ENCODE data around the gene PRDM7.
"Not testable (repeated sequence)": the region's sequence is repeated elsewhere in the genome, so short reads cannot be mapped to it uniquely, and the experiment has no call there.

The PRDM7 gene

DNA sequence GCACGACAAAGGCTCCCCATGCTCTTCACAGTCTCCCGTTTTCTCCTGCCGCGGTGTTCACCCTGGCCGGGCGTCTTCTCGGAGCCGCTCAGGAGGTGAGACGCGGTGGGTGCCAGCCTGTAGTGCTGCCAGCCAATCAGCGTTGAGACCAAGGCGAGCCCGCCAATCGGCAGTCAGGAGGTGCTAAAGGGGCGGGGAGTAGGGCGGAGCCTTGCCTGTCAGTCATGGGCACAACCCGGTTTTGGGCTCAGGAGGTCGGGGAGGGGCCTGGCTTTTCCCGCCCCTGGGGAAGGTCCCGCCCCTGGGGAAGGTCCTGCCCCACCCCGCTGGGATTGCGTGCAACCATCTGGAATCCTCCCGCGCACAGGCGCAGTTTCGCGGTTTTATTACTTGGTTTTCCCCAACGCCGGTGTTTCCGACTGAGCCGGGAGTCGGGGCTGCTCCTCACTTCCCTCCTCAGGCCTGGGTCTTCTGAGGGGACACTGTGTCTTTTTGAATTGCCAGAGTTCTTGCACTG lies at the start of gene PRDM7:
PRDM7 (minus strand) TSS at position 92 of the 517 bp plus-strand sequence. CDS start 1,421 bp downstream, outside the sequence.
- peak; percentile 95 for DNase-seq

DNA sequence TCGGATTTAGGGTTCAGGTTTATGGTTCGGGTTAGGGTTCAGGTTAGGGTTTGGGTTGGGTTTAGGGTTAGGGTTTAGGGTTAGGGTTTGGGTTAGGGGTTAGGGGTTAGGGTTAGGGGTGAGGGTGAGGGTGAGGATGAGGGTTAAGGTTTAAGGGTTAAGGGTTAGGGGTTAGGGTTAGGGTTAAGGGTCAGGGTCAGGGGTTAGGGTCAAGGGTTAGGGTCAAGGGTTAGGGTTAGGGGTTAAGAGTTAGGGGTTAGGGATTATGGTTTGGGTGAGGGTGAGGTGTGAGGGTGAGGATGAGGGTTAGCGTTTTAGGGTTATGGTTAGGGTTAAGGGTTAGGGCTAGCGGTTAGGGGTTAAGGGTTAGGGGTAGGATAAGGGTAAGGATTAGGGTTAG lies 44.7 kb upstream of the PRDM7 start:
- DNase-seq, result not testable (repeated sequence)

DNA sequence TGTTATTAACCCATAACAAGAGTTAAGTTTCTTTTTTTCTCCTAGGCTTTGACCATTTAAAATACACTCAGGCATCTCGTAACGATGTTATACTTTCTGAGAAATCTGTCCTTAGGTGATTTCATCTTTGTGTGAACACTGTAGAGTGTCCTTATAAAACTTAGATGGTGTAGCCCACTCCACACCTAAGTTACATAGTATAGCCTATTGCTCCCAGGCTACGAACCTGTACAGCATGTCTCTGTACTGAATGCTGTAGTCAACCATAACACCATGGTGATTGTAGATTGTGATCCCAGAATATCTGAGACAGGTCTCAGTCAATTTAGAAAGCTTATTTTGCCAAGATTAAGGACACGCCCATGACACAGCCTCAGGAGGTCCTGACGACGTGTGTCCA lies 30.5 kb upstream of the PRDM7 start:
- not testable (repeated sequence) for DNase-seq

DNA sequence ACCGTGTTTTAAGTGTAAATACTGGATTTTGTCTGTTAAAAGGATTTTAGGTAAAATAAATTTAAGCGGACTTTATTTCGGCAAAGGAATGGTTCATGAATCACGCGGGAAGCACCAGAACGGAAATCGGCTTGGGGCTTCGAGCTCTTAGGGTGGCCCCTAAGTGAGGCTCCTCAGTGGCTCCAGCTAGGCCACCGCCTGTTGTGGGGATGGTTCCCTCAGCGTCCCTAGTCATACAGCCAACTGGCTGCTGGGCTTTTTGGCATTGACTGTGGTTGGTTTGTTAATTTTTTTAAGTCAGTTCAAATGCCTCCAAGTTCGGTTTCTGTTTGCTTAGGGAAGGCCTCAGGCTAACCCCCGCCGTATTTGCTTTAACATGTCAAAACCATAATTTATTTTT lies 29.9 kb upstream of the PRDM7 start:
- not testable (repeated sequence) for DNase-seq

DNA sequence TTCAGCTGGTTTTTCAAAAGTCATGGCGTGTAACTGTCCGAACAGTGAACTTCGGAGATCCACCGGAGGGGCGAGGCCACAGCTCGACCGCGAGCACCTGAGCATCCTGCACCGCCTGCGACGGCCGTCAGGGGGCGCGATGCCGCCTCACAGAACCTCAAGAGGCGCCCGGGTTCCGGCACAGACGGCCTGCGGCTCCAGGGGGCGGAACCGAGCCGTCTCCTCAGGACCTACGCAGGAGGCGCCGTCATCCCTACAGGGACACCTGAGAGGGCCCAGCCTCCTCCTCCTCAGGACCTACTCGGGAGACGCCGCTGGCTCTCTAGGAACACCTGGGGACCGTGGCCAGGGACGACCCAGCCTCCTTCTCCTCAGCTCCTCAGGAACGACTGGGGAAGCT lies 29.1 kb upstream of the PRDM7 start:
- peak; percentile 4 for DNase-seq

DNA sequence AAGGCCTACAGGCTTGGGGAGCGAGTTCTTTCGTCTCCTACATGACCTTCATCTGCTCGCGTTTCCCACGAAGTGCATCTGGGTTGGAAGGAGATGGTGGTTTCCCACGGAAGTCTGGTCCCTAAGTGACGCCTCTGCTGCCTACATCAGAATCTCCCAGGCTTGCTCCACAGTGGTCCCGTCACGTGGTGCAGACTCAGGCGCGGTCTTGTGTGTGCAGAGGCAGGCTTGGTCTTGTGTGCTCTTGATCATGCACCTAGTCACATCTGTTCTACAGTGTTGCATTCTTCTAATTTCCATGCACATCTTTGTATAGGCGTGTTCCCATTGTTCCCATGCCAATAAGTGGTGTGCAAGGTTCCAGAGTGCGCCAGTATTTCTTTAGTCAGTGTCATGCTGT lies 27.6 kb upstream of the PRDM7 start:
- not testable (repeated sequence) for DNase-seq

DNA sequence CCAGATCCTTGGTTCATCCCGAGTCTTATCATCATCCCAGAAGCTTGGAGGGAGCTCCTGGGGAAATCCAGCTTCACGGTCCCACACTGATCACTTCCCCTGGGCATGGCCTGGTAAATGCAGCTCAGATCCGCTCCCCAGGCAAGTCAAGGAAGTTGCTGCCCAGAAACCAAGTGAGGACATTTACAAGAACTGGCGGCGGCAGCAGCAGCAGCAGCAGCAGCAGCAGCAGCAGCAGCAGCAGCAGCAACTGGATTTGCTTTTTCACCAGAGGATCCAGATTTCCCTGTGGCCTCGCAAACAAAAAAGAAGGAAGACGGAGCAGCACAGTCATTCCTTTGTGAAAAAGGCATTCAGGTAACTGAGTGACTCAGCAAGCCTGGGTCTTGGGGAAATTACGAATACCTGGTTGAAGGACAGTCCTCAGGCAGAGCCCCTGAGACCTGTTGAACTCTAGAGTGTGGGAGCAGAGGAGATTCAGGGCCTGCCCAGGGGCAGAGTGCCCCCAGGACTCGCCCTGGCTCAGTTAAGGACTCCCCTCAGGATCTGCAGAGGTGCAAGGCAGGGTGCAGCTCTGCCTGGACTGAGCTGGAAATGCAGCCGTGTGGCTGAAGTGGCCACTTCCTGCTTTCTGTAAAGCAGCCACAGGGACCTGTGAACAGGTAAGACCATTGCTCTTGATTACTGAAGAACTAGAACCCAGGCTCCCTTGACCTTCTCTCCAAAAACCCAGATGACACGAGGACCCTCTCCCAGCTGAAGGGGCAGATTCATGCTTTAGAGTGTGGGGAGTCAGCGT lies 25.2 kb upstream of the PRDM7 start:
- DNase-seq, result not testable (repeated sequence)

DNA sequence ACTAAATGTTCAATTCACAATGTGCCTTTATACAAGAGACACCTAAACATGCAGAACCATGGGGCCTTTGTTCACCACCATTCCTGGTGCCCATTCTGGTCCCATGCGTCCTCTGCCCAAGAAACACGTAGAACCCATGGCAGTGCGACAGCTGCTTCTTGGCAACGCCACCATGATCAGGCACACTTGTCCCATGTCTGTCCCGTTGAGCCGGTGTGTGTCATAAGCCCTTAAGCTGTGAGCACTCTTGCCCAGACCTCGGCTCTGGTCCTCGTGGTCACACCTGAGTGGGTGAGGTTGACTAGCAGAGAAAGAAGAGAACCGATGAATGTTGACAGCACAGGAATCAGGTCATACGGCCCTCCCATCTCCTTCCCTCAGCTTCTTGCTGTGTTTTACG lies 24.2 kb upstream of the PRDM7 start:
- not testable (repeated sequence) for DNase-seq

DNA sequence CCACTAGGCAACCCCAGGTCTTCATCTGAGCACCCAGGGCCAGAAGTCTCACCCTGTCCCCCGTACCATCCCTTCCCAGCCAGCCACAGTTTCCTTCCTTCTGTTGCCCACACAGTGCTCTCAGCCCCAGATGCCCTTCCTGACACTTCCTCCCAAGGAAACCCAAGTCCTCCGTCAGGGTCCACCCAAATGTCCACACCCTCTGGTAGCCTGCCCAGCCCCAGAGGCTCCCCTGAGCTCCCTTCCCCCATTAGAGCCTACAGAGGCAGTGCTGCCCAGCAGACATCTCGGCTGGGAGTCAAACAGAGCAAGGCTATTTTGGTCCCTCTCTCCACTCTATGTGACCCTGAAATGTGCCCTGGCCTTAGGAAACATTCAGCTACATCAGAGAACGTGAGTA lies 23.7 kb upstream of the PRDM7 start:
- DNase-seq, result not testable (repeated sequence)

DNA sequence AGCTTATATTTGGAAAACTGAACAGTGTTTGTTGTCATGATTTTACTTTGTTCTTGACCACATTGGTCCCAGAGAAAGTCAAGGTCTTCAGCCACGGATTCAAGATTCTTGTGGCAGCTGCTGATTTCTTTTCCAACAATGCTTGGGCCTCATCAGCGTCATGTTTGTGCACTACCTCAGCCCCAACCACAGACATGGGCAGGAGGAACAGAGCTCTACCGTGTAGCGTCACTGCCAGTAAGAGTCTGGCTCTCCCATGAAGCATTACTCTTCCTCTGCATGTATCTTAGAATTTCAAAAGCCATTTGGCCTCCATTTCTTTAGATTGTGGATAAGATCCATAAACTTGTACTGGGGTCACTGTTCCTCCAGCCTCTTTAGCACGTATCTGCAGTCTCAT lies 23.1 kb upstream of the PRDM7 start:
- DNase-seq, result not testable (repeated sequence)

DNA sequence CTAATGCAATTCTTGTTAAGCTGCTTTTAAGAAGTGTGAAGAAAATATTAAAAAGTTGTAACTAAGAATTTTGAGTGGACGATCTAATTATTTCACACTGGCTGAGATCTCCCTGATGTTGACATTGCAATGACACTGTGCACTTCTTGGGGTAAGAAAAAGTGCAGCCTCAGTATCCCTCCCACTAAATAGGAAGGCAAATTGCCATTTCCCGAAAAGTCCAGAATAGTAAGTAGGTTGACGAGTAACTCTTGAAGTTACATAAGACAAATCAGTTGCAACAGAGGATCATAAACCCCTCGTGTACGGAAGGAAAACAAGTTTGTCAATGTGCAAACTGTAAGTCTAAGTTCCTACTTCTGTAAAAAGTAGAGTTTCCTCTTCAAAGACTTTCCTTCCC lies 21.8 kb upstream of the PRDM7 start:
- not testable (repeated sequence) for DNase-seq

DNA sequence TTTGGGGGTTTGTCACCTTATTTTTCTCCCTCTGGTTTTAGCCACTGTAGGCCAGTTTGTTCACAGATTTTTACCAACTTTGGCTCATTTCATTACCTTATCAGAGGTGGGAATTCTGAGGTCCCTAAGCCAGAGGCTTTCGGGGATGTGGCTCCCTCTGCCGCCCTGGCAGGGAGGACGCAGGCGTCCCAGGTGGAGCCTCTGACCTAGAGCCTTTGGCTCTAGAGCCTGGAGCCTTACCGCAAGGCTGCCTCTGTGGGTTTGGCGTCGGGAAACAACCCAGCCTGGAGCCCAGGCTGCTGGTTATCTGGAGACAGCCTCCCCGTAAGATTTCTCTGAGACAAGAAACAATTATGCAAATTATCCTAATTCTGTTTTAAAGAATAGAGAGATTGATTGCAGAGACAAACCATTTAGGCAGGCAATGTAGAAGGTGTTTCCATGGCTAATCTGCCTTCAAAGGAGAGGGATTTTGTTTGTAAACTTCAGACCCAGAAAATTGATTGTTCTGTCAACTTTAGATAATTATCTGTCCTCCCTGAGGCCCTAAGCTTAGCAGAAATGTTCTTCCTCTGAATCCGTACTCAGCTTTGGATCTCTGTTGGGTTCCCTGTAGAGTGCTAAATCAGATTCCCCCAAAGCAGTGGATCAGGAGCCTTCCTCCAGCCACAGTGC lies 20.0 kb upstream of the PRDM7 start:
- not testable (repeated sequence) for DNase-seq

DNA sequence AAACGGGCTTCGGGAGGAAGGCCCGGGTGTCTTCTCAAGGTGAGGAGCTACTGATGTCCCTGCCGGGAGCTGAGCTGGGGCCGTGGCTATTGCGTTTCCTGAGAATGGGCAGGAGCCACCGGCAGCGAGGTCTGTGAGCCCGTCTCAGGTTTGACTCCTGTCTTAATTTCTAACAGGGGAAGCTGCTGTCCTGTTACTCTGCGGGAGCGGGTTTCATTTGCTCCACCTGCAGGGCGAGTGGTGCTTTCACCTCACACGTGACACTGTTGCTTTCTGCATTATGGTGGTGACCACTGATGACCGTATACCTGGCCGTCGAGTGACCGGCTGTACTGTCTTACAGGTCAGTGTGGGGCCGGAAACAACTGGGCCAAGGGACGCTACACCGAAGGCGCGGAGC lies 17.7 kb upstream of the PRDM7 start:
- not testable (repeated sequence) for DNase-seq

DNA sequence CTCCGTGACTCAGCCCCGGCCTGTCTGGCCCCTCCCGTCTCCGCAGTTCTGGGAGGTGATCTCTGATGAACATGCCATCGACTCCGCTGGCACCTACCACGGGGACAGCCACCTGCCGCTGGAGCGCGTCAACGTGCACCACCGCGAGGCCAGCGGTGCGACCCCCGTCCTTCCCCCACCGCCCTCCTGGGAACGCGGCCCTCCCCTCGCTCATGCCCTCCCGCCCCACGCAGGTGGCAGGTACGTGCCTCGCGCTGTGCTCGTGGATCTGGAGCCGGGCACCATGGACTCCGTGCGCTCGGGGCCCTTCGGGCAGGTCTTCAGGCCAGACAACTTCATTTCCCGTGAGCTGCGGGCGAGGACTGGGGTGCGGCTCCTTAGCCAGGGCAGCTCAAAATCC lies 17.2 kb upstream of the PRDM7 start:
- not testable (repeated sequence) for DNase-seq

DNA sequence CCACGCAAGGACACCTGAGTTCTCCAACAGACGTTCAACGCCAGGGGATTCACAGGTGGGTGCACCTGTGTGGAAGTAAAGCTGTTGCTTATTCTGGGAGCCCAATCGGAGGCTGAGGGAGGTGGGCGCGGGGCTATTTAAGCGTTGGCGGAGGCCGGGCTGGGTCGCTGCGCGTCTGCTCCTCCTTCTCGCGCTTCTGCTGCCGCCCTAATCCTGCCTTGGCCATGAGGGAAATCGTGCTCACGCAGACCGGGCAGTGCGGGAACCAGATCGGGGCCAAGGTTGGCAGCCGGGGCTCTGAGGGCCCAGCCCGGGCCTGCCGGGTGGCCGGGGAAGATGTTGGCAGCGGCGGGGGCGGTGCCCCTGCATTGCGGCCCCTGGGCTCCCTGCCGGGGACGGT lies 16.7 kb upstream of the PRDM7 start:
- DNase-seq, result not testable (repeated sequence)

DNA sequence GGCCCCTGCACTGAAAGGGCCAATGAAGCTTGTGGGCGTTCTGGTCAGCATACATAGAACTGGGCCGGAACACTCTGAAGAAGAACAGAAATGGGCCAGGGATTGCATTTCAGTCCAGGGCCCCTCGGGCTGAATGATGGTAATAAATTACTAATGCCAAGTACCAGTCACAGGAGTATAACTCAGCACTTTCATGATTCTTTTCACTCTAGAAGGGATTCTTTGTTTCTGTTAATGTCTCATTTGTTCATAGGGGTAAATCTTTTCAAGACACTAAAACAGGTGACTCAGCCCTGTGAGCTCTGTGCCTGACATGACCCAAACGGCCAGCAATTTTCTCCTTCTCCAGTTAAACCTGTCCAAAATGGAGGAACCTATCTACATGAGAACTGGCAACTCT lies 15.7 kb upstream of the PRDM7 start:
- DNase-seq, result not testable (repeated sequence)

DNA sequence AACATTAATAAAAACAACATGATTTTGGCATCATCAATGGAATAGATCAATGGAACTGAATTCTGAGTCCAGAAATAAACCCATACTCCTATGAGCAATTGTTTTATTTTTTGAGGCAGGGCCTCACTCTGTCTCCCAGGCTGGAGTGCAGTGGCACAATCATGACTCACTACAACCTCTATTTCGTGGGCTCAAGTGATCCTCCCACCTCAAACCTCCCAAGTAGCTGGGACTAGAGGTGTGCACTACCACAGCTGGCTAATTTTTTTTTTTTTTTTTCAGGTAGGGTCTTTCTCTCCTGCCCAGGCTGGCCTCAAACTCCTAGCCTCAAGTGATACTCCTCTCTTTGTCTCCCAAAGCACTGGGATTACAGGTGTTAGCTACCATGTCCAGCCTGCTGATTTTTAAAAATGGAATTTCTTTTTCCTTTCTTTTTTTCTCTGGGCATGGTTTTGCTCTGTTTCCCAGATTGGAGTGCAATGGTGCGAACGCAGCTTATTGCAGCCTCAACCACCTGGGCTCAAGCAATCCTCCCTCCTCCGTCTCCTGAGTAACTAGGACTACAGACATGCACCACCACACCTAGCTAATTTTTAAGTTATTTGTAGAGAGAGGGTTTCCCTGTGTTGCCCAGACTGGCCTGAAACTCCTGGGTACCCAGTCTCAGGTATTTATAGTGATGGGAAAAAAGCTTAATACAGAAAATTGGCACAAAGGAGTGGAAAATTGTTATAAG lies 7.3 kb upstream of the PRDM7 start:
- no peak for DNase-seq

DNA sequence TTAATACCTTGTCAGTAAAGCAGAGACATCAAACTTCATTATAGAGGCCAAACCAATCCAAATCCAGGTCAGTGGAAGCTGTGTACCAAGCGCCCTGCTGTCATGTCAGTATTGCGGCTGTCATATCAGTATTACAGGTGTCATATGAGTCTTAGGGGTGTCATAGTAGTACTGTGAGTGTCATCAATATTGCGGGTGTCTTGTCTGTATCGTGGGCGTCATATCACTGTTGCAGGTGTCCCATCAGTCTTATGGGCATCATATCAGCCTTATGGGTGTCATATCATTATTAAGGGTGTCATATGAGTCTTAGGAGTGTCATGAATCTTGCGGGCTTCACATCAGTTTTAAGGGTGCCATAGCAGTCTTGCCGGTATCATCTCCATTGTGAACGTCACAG lies 6.0 kb upstream of the PRDM7 start:
- DNase-seq, result no peak

DNA sequence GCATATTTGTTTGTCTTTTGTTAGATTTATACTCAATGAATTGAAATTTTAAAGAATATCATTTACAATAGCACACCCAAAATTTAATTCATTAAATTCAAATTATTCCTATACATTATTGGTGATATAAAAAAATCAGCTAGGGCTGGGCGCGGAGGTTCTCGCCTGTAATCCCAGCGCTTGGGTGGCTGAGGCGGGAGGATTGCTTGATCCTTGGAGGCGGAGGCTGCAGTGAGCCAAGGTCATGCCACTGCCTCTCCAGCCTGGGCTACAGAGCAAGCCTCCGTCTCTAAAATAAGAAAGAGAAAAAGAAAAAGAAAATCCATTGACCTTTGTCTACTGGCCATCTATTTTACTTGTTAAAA lies 4.5 kb upstream of the PRDM7 start:
- DNase-seq, result no peak

DNA sequence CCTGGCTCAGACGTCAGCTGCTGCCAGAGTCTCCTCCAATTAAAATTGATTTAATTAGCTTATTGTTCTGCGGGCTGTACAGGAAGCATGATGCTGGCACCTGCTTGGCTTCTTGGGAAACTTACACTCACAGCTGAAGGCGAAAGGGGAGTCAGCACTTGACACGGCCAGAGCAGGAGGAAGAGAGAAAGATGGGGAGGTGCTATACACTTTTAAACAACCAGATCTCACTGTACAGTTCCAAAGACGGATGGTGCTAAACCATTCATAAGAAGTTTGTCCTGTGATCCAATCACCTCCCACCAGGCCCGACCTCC lies 1.4 kb upstream of the PRDM7 start:
- peak; percentile 27 for DNase-seq

DNA sequence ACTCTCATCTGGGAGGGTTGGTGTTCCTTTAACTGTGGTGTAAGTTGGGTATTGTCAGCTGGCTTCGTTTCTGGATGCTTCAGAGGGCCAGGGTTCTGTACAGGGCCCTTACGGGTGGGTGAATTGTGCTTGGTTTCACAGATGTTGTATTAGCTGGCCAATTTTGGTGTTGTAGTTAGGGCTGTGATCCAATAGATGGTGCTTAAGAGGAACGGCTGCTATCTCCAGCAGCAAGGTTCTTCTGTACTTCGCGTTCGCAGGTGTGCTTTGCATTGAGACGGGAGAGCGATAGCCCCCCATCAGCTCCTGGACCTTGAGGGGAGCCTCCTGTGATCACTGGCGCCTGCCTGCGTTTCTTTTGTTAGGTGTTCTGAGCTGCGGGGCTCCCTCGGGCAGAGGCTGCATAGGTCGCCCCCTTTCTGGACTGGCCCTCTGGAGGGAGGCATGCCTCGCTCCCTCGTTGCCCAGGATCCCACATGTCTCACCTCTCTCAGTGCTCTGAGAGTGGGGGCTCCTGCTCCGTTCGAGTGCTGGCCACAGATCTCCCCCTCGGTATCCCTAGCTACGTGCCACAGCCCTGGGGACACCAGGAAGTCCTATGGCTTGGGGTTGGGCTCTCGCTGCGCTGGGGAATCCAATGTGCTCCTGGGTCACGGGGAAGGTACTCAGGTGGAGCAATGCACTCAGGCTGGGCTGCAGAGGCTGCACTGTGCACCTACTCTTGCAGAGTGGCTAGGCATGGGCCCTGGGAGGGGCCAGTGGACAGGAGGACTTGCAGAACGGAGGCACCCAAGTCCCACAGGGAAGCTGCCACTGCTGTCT lies 837 bp upstream of the PRDM7 start:
- DNase-seq, result no peak

DNA sequence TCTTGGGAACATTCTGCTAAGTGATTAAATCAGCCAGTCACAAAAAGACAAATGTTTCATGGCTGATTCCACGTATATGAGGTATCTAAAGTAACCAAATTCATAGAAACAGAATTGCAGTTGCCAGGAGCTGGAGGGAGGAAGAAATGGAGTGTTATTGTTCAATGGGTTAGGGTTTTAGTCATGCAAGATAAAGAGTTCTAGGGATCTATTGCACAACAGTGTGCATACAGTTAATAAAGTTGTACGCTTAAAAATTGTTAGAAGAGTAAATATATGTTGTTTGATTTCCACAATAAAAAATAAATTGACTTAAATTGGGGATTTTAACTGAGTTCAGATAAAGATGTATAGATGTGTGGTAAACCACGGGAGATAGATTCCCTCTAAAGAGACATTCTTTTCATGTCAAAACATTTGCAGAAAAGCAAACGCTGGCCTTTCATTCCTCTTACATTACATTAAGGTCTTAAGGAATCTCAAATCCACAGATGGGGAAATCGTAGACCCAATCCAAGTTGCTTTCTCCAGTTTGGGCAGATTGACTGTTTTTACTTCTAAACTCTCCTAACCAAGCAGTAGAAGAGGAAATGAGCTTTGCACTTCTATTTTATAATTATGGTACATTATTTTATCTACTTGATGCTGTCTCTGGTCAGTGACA lies 4.6 kb downstream of the PRDM7 start:
- no peak for DNase-seq
